GM19099 (cell line): ENCODE results near the gene UBE4B.
A peak's percentile ranks its signal among the peaks of the same experiment; 100 is the strongest.

Source experiments
- POLR2A ChIP-seq: IDR thresholded peaks from 3 replicates; pipeline ENCODE4 v1.6.1; 2011; ENCODE audit warnings: low read depth; ENCODE audit not compliant: insufficient read length; ENCODE audit errors: extremely low read depth

Gene UBE4B

DNA sequence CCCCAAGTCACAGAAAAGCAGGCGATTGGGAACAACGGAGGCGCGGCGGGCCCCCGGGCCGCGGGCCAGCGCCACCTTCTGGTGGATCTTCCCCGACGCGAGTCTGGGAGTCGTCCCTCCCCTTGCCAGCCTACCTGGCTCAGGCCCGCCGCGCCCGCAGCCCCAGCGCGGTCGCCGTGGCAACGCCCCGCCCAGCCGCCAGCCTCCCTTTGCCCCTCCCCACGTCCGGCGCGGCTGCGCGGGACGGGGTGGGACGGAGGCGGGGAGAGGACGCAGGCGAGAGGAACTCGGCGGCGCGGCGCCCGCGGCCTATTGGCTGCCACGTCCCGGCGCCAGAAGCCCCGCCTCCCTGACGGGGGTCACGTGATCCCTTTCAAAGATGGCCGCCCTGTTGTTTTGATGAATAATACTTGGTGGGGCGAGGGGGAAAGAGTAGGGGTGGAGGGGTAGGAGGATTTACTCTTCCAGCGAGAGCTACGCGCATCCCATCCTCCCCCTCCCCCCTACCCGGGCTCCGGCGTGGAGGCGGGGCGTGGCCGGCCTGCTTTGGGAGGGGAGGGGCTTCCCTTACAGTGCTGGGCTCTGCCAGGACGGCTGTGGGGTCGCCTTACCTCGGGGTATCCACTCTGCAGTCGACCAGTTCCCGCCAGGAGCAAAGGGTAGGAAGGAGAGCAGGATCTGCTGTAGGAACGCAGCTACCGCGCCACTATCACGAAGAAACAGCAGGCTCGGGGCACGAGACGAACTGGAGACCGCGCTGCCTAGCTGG is at the start of gene UBE4B:
Gene UBE4B, plus strand, starts transcription at position 369 of the 769 bp plus-strand sequence. CDS start 713 bp downstream, outside the sequence.
- peak; percentile 36 for TF ChIP-seq POLR2A

DNA sequence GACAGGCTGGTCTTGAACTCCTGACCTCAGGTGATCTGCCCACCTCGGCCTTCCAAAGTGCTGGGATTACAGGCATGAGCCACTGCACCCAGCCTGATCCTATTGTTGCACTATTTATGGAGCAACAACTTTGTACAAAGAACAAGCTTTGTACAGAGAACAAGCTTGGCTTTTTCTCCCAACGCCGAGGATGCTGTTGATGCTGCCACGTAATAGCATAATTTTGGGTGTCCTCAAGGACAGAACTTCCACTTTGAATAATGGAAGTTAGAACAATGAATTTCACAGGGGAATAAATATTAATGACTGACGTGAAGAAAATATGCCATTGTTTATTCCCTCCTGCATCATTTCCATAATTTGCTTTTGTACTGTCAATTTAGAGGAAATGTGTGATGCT is 48.5 kb upstream of the UBE4B start:
- TF ChIP-seq POLR2A, result no peak

DNA sequence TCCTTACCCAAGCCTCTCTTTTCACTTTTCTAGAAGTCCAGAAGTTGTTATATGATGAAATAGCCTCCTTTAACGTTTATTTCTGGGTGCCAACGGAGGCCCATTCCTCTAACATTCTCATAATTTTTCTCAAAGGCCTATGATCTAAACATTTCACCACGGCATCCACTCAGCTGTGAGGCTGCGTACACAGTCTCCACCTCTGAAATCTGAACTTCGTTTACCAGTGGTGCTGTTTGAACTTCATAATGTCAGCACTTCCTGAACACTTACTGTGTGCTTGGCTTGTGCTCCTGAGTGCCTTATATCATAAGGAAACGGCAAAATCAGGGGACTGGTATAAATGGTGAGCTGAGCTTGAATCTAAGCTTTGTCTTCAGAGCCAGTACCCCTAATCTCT is 47.8 kb upstream of the UBE4B start:
- no peak for TF ChIP-seq POLR2A

GRCh38 chr1:9989773-9990172 is 43.0 kb upstream of the UBE4B start:
- no peak for TF ChIP-seq POLR2A

GRCh38 chr1:9990944-9991343 is 41.8 kb upstream of the UBE4B start:
- no peak for TF ChIP-seq POLR2A

DNA sequence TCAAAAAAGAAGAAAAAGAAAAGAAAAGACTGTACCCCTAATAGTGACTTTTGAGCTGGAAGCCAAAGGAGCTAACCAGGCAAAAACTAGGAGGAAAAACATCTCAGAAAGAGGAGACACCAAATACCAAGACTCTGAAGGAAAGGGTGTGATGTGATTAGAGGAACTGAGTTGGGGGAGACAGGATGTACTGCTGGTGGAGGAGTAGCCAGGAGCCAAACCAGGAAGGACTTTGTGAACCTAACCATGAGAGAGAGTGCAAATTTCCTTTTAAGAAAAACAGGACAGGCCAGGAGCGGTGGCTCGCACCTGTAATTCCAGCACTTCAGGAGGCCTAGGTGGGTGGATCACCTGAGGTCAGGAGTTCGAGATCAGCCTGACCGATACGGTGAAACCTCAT is 39.8 kb upstream of the UBE4B start:
- TF ChIP-seq POLR2A, result no peak

- TF ChIP-seq POLR2A, result no peak
These were observed 39.1 kb upstream of the UBE4B start for GRCh38 chr1:9993561-9994075.

DNA sequence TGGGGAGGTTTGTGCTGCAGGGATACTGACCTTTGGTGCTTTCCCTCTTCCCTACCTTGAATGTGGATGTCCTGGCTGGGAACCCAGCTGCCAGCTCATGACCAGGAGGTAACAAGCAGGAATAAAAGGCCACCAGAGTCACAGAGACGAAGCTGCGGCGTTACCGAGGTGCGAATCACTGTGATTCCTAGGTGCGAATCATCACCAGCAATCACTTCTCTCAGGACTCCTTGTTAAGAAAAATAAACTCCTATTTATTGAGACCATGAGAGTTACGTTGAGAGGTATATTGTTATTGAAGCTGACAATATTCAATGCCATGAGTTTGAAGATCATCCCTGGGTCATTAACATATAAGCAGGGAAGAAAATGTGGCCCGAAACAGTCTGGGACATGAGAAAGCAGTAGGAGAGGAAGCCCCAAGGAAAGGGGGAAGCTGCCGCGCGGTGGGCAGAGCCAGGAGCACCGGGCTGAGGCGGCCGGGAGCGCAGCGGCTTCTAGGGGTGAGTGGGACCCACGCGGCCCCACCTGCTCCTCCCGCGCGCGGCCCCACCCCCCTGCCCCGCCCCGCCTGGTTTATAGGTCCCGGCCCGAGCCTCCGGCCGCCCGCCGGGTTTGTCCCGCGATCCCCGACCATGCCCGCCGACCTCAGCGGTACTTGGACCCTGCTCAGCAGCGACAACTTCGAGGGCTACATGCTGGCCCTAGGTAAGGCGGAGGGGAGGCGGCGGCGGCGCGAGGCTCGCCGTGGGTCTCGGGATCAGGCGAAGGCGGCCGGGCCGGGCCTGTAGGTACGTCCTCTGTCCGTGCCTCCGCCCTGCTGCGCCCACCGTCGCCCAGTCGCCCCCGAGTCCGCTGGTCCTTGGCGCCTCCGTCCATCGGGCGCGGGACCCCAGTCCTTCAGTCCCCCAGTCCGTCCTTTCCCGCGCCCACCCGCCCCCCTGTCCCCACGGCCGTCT is 35.9 kb upstream of the UBE4B start, which contains the start of gene RBP7:
Gene RBP7, plus strand, starts transcription at position 605 of the 959 bp plus-strand sequence. Its CDS starts 31 bp downstream, at position 636.
- no peak for TF ChIP-seq POLR2A

GRCh38 chr1:10001016-10001665 is 31.6 kb upstream of the UBE4B start:
- no peak for TF ChIP-seq POLR2A

- TF ChIP-seq POLR2A, result no peak
These were observed 25.6 kb upstream of the UBE4B start for GRCh38 chr1:10007169-10007568.

DNA sequence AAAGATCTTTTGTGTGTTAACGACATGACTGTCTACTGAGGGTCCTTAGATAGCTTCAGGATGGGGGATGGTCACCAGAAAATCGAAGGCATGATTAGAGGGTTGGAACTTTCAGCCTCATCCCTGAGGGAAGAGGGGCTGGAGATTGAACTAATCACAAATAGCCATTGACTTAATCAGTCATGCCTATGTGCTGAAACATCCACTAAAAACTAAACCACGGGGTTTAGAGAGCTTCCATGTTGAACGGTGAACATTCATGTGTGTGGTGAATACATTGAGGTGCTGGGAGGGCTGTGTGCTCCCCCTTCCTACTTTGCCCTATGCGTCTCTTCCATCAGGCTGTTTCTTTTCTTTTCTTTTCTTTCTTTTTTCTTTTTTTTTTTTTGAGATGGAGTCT is 18.7 kb upstream of the UBE4B start:
- TF ChIP-seq POLR2A, result no peak

DNA sequence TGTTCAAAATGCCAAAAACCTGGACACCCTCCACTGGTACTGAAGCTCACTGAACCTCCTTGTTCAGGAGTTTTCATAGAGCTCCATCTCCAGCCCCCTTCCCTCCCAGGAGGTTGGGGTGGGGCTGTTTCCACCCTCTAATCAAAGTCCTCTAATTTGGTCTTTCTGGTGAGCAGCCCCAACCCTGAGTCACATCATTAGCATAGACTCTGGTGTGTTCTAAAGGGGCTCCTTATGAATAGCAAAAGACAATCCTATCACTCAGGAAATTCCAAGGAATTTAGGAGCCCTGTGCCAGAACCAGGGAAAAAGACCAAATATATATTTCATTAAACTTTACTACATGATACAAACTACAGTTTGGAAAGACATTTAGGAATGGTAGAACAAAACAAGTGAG is 13.2 kb upstream of the UBE4B start:
- no peak for TF ChIP-seq POLR2A

DNA sequence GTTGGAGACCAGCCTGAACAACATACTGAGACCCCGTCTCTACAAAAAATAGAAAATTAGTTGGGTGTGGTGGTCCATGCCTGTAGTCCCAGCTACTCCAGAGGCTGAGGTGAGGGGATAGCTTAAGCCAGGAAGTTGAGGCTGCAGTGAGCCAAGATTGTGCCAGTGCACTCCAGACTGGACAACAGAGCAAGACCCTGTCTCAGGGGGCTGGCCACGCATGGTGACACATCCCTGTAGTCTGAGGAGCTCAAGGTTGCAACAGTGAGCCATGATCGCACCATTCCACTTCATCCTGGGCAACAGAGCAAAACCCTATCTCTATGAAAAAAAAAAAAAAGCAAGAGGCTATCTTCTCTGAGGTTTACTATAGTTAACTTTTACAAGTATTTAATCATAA is 12.7 kb upstream of the UBE4B start:
- no peak for TF ChIP-seq POLR2A

DNA sequence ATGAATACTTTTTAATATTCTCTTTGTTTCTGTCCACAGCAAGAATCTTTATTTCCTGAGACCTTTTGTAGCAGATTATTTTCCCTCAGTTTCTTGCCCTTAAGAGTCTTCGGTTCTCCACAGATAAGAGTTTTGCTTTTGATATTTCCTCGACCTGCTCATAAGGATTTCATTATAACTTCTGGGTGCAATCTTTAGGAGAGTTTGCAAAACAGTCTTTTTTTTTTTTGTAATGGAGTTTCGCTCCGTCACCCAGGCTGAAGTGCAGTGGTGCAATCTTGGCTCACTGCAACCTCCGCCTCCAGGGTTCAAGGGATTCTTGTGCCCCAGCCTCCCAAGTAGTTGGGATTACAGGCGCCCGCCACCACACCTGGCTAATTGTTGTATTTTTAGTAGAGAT is 10.1 kb upstream of the UBE4B start:
- TF ChIP-seq POLR2A, result no peak

- TF ChIP-seq POLR2A, result no peak
These were observed 7.4 kb upstream of the UBE4B start for GRCh38 chr1:10025354-10025753.
